GM21529 (cell line): ENCODE results near the gene ABL1.
"Not testable (repeated sequence)": the region's sequence is repeated elsewhere in the genome, so short reads cannot be mapped to it uniquely, and the experiment has no call there.

Source experiments
- ATAC-seq: cut with Tn5 transposase; IDR thresholded peaks from one replicate; pipeline ENCODE4 v1.9.1; 2021; ENCODE audit not compliant: unreplicated experiment

Gene ABL1

GRCh38 chr9:130847306-130848217, 12.5 kb downstream of the ABL1 start:
- ATAC-seq = no peak

GRCh38 chr9:130848514-130848913, 13.5 kb downstream of the ABL1 start:
- ATAC-seq = not testable (repeated sequence)

GRCh38 chr9:130849356-130849755, 14.3 kb downstream of the ABL1 start:
- ATAC-seq = no peak

- no peak for ATAC-seq
Measured at GRCh38 chr9:130852801-130853200, 17.7 kb downstream of the ABL1 start.

GRCh38 chr9:130854092-130854491, 19.0 kb downstream of the ABL1 start:
- ATAC-seq = no peak

- ATAC-seq = no peak
Measured at GRCh38 chr9:130854835-130855234, 19.8 kb downstream of the ABL1 start.

GRCh38 chr9:130856474-130856873, 21.4 kb downstream of the ABL1 start:
- ATAC-seq = no peak

GRCh38 chr9:130857864-130858738, 23.0 kb downstream of the ABL1 start:
- no peak for ATAC-seq

GRCh38 chr9:130858739-130859705, 24.0 kb downstream of the ABL1 start:
- no peak for ATAC-seq

GRCh38 chr9:130860458-130861316, 25.6 kb downstream of the ABL1 start:
- no peak for ATAC-seq

- ATAC-seq = no peak
Measured at GRCh38 chr9:130861372-130862180, 26.5 kb downstream of the ABL1 start.

GRCh38 chr9:130862217-130862616, 27.2 kb downstream of the ABL1 start:
- no peak for ATAC-seq

- no peak for ATAC-seq
Measured at GRCh38 chr9:130862747-130863146, 27.7 kb downstream of the ABL1 start.

- ATAC-seq = no peak
Measured at GRCh38 chr9:130864541-130864940, 29.5 kb downstream of the ABL1 start.

- no peak for ATAC-seq
Measured at GRCh38 chr9:130865921-130866320, 30.9 kb downstream of the ABL1 start.

GRCh38 chr9:130866474-130866965, 31.5 kb downstream of the ABL1 start:
- no peak for ATAC-seq

GRCh38 chr9:130867556-130867955, 32.5 kb downstream of the ABL1 start:
- no peak for ATAC-seq

GRCh38 chr9:130868230-130868629, 33.2 kb downstream of the ABL1 start:
- ATAC-seq = no peak

- no peak for ATAC-seq
Measured at GRCh38 chr9:130869250-130869649, 34.2 kb downstream of the ABL1 start.
